ENCODE measurements around the gene RGMA. TPM values are rescaled to one million over a fixed set of nuclear protein-coding genes. Genes with fewer than 3 reads are reported as not detected.

RGMA gene
- total RNA-seq, 4 donors from 2014 or later: 99.0 to 307 (median 112) TPM

DNA sequence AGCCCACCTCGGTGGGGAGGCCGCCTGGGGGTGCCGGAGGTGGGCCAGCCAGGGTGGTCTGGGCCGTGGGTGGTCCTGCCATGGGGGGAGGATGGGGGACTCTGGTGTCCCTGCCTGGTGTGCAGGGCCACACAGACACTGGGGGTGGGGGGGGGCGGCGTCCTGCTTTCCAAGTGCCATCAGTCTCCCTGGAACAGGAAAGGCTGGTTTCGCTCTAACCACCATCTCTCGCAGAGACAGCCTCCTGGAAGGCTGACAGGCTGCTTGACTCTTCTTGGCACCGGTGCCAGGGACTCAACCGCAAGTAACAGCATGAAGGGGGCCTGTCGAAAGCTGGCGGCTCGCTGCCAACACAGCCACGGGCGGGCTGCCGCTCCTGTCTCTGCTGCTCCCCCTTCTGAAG, 40.3 kb downstream of the RGMA start:
- peaks cover 0 to 13% (median 0%) of the 10 kb centered on the region in 3 donors for H3K9me3 ChIP-seq
- no CpG with 5 or more reads among the region's 16 CpGs for WGBS, 2 donors (ENCODE audit: low coverage in 1 of 2)
- ATAC-seq: peak; percentile 32
- peaks cover 0 to 89% (median 12%) of the 10 kb centered on the region in 3 donors for H3K4me1 ChIP-seq
- H3K4me3 ChIP-seq: no peak overlapping the region
- TF ChIP-seq EP300 (IDR thresholded peaks at IDR 0.05): no peak
- no peak for TF ChIP-seq POLR2A (IDR thresholded peaks at IDR 0.05)
- no peak for TF ChIP-seq POLR2AphosphoS5 (IDR thresholded peaks at IDR 0.05)
- TF ChIP-seq, protein P1, sequence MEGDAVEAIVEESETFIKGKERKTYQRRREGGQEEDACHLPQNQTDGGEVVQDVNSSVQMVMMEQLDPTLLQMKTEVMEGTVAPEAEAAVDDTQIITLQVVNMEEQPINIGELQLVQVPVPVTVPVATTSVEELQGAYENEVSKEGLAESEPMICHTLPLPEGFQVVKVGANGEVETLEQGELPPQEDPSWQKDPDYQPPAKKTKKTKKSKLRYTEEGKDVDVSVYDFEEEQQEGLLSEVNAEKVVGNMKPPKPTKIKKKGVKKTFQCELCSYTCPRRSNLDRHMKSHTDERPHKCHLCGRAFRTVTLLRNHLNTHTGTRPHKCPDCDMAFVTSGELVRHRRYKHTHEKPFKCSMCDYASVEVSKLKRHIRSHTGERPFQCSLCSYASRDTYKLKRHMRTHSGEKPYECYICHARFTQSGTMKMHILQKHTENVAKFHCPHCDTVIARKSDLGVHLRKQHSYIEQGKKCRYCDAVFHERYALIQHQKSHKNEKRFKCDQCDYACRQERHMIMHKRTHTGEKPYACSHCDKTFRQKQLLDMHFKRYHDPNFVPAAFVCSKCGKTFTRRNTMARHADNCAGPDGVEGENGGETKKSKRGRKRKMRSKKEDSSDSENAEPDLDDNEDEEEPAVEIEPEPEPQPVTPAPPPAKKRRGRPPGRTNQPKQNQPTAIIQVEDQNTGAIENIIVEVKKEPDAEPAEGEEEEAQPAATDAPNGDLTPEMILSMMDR (IDR thresholded peaks at IDR 0.05): no peak
- no peaks in the 10 kb centered on the region for H3K27me3 ChIP-seq
- H3K36me3 ChIP-seq: peaks cover 0 to 98% of the 10 kb centered on the region in 2 donors
- H3K27ac ChIP-seq: peak overlapping the region in 3 of 4 donors; percentile 62 to 64 (median 63)

DNA sequence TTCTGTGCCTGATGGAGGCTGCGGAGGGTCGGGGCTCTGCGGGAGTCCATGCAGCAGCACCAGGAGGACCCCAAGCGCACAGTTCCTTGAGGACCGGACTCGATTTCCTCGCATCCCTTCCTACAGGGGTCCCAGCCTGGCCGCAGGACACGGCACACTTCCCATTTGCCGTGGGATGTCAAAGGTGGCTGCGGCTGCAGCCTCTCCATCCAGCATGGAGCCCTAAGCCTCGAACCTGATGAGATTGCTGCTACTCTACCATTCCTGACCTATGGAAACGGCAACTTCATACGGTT, 40.6 kb downstream of the RGMA start:
- Histone ChIP-seq H3K36me3 (peaks cover 0 to 98% of the 10 kb centered on the region in 2 donors), H3K4me3 (no peak overlapping the region), H3K27me3 (no peaks in the 10 kb centered on the region), H3K9me3 (peaks cover 0 to 13% (median 0%) of the 10 kb centered on the region in 3 donors), H3K27ac (peak overlapping the region in 3 of 4 donors; percentile 62 to 64 (median 63)), H3K4me1 (peaks cover 0 to 89% (median 12%) of the 10 kb centered on the region in 3 donors)
- no peak for ATAC-seq
- TF ChIP-seq, protein P1 (IDR thresholded peaks at IDR 0.05): no peak
- TF ChIP-seq POLR2AphosphoS5 (IDR thresholded peaks at IDR 0.05) (no peak), EP300 (IDR thresholded peaks at IDR 0.05) (no peak), POLR2A (IDR thresholded peaks at IDR 0.05) (no peak)
- no CpG with 5 or more reads among the region's 14 CpGs for WGBS, 2 donors (ENCODE audit: low coverage in 1 of 2)

DNA sequence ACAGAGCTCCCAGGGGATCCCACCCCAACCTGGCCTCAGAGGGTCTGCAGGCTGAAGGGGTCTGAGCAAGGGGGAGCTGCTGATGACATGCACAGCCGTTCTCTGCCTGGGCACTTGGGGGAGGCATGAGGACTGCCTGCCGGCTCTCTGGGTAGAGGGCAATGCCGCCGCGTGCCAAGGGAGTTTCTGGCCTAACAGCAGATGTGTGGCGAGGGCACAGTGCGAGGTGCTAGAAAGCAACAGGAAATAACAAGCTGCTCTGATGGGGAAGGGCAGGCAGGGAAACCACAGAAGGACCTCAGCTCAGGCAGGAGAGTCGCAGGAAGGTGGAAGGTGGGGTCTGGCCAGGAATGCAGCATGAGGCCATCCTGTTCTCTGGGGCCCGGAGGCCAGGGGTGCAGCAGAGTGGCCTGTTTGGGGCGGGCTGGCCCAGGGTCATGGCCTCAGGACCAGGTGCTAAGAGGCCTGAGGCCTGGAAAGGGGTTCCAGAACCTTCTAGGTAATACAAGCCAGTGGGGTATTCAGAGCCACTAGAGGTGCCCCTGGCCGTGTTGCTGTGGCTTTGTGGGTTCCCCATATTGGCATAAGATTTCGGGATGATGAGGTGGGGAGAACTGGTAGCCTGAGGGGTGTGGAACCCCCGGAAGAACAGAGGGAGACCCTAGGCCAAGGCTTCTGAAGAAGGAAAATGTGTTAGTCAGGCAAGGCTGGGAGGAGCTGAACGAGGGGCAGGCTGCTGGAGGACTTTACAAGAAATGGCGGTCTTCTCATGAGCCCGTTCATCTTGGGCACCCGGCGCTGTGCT, 41.2 kb downstream of the RGMA start:
- peaks cover 0 to 98% of the 10 kb centered on the region in 2 donors for H3K36me3 ChIP-seq
- H3K4me1 ChIP-seq: peaks cover 0 to 89% (median 12%) of the 10 kb centered on the region in 3 donors
- peaks cover 0 to 13% (median 0%) of the 10 kb centered on the region in 3 donors for H3K9me3 ChIP-seq
- H3K27ac ChIP-seq: peak overlapping the region in 3 of 4 donors; percentile 62 to 64 (median 63)
- H3K27me3 ChIP-seq: no peaks in the 10 kb centered on the region
- 80 to 89% methylated on average over 4 to 6 of the region's 18 CpGs for WGBS, 2 donors (ENCODE audit: low coverage in 1 of 2)
- no peak overlapping the region for H3K4me3 ChIP-seq
- no peak for ATAC-seq
- no peak for TF ChIP-seq EP300 (IDR thresholded peaks at IDR 0.05)
- TF ChIP-seq, protein P1 (IDR thresholded peaks at IDR 0.05): no peak
- TF ChIP-seq POLR2A (IDR thresholded peaks at IDR 0.05): no peak
- TF ChIP-seq POLR2AphosphoS5 (IDR thresholded peaks at IDR 0.05): no peak

DNA sequence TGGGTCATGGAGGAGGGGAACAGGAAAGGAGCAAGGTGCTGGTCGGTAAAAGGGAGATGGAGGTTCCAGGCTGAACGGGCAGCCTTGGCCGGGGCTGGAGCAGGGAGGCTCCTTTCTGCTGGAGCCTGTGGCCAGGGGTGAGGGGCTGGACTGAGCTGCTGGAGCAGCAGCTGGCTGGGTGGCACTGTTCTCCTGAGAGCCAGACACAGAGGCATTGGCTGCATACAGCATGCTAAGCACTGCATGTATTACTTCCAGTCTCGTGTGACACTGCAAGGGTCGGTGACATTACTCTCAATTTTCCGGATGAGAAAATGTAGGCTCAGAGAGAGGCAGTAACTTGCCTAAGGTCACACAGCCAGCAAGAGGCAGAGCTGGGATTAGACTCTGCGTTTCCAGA, 42.3 kb downstream of the RGMA start:
- no peak for TF ChIP-seq EP300 (IDR thresholded peaks at IDR 0.05)
- no peak for TF ChIP-seq POLR2AphosphoS5 (IDR thresholded peaks at IDR 0.05)
- no peak for TF ChIP-seq POLR2A (IDR thresholded peaks at IDR 0.05)
- Histone ChIP-seq H3K36me3 (peaks cover 0 to 91% of the 10 kb centered on the region in 2 donors), H3K27ac (no peak overlapping the region), H3K4me1 (peaks cover 0 to 80% (median 11%) of the 10 kb centered on the region in 3 donors), H3K4me3 (no peak overlapping the region), H3K9me3 (peaks cover 0 to 13% (median 0%) of the 10 kb centered on the region in 3 donors), H3K27me3 (no peaks in the 10 kb centered on the region)
- WGBS, 2 donors (ENCODE audit: low coverage in 1 of 2): 56 to 62% methylated on average over 3 to 4 of the region's 7 CpGs
- ATAC-seq: no peak

DNA sequence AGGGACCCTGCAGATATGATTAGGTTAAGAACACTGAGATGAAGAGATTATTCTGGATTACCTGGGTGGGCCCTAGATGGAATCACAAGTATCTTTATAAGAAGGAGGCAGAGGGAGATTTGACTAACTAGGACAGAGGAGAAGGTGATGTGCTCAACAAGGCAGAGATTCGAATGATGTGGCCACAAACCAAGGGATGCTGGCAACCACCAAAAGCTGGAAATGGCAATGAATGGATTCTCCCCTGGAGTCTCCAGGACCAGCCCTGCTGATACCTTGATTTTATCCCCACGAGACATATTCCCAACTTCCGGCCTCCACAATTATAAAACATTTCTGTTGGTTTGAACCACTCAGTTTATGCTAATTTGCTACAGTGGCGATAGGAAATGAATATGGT, 42.9 kb downstream of the RGMA start:
- Histone ChIP-seq H3K27me3 (no peaks in the 10 kb centered on the region), H3K9me3 (peaks cover 0 to 13% (median 0%) of the 10 kb centered on the region in 3 donors), H3K4me3 (no peak overlapping the region), H3K36me3 (peaks cover 0 to 85% of the 10 kb centered on the region in 2 donors), H3K27ac (no peak overlapping the region), H3K4me1 (peaks cover 0 to 74% (median 8%) of the 10 kb centered on the region in 3 donors)
- no peak for ATAC-seq
- WGBS, 2 donors (ENCODE audit: low coverage in 1 of 2): 89 to 93% methylated on average over 4 of the region's 4 CpGs
- TF ChIP-seq POLR2AphosphoS5 (IDR thresholded peaks at IDR 0.05) (no peak), POLR2A (IDR thresholded peaks at IDR 0.05) (no peak), EP300 (IDR thresholded peaks at IDR 0.05) (no peak)
- TF ChIP-seq, protein P1 (IDR thresholded peaks at IDR 0.05): no peak
